ENCODE measurements around the gene RHCE.
A peak's percentile ranks its signal among the peaks of the same experiment; 100 is the strongest.
"Not testable (repeated sequence)": the region's sequence is repeated elsewhere in the genome, so short reads cannot be mapped to it uniquely, and the experiment has no call there.

RHCE gene

GRCh38 chr1:25420715-25421114 lies at the start of gene RHCE:
Gene RHCE (minus strand): TSS chr1:25420825. CDS start chr1:25420786, 39 bp downstream.
- H3K27me3 ChIP-seq (replicated peaks); H3K4me3 ChIP-seq (ENCODE audit: low read depth, low read length); DNase-seq; H3K27ac ChIP-seq; H3K36me3 ChIP-seq (replicated peaks); in situ Hi-C loops (cut with HindIII; ENCODE audit: low pct_ligation_motif_present, low sequenced_read_pairs): not testable (repeated sequence)

GRCh38 chr1:25469177-25469576 lies 48.6 kb upstream of the RHCE start:
- Histone ChIP-seq H3K36me3 (replicated peaks) (no peaks in the 10 kb centered on the region), H3K27me3 (replicated peaks) (no peaks in the 10 kb centered on the region), H3K27ac (peak overlapping the region; percentile 67), H3K4me3 (ENCODE audit: low read depth, low read length) (no peak overlapping the region)
- in situ Hi-C loops (cut with HindIII; ENCODE audit: low pct_ligation_motif_present, low sequenced_read_pairs): no loop called here
- no peak for TF ChIP-seq CTCF (IDR thresholded peaks at IDR 0.05; ENCODE audit: low read depth, low read length, missing control alignments)
- peak; percentile 40 for DNase-seq

- H3K27ac ChIP-seq: no peak overlapping the region
- in situ Hi-C loops (cut with HindIII; ENCODE audit: low pct_ligation_motif_present, low sequenced_read_pairs): no loop called here
- no peak overlapping the region for H3K4me3 ChIP-seq (ENCODE audit: low read depth, low read length)
- no peaks in the 10 kb centered on the region for H3K27me3 ChIP-seq (replicated peaks)
- H3K36me3 ChIP-seq (replicated peaks): no peaks in the 10 kb centered on the region
- peak; percentile 10 for DNase-seq
- TF ChIP-seq CTCF (IDR thresholded peaks at IDR 0.05; ENCODE audit: low read depth, low read length, missing control alignments): no peak
Measured at GRCh38 chr1:25468033-25468432, 47.4 kb upstream of the RHCE start.

GRCh38 chr1:25467616-25468015 lies 47.0 kb upstream of the RHCE start:
- in situ Hi-C loops (cut with HindIII; ENCODE audit: low pct_ligation_motif_present, low sequenced_read_pairs): no loop called here
- DNase-seq: no peak
- no peak for TF ChIP-seq CTCF (IDR thresholded peaks at IDR 0.05; ENCODE audit: low read depth, low read length, missing control alignments)
- H3K4me3 ChIP-seq (ENCODE audit: low read depth, low read length): no peak overlapping the region
- no peaks in the 10 kb centered on the region for H3K27me3 ChIP-seq (replicated peaks)
- no peaks in the 10 kb centered on the region for H3K36me3 ChIP-seq (replicated peaks)
- H3K27ac ChIP-seq: no peak overlapping the region

GRCh38 chr1:25467193-25467592 lies 46.6 kb upstream of the RHCE start:
- no peak overlapping the region for H3K27ac ChIP-seq
- no peaks in the 10 kb centered on the region for H3K27me3 ChIP-seq (replicated peaks)
- DNase-seq: no peak
- no peaks in the 10 kb centered on the region for H3K36me3 ChIP-seq (replicated peaks)
- H3K4me3 ChIP-seq (ENCODE audit: low read depth, low read length): no peak overlapping the region
- in situ Hi-C loops (cut with HindIII; ENCODE audit: low pct_ligation_motif_present, low sequenced_read_pairs): no loop called here
- no peak for TF ChIP-seq CTCF (IDR thresholded peaks at IDR 0.05; ENCODE audit: low read depth, low read length, missing control alignments)

DNA sequence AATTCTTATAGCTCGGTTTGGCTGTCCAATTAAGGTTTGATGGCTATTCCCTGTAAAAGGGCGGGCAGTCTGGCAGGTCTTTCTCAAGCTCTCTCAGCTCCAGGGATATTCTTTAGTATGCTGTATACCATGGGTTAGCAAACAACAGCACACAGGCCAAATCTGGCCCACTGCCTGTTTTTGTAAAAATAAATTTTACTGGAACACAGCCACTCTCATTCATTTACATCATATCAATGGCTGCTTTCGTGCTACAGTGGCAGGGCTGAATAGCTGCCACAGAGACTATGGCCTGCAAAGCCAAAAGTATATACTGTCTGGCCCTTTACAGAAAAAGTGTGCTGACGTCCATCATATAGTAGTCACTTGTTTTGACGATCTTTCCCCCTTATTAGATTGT lies 42.1 kb upstream of the RHCE start:
- no peak overlapping the region for H3K27ac ChIP-seq
- DNase-seq: no peak
- H3K36me3 ChIP-seq (replicated peaks): peaks cover 10% of the 10 kb centered on the region
- no peak overlapping the region for H3K4me3 ChIP-seq (ENCODE audit: low read depth, low read length)
- no peak for TF ChIP-seq CTCF (IDR thresholded peaks at IDR 0.05; ENCODE audit: low read depth, low read length, missing control alignments)
- in situ Hi-C loops (cut with HindIII; ENCODE audit: low pct_ligation_motif_present, low sequenced_read_pairs): no loop called here
- H3K27me3 ChIP-seq (replicated peaks): no peaks in the 10 kb centered on the region
